Measurements from ENCODE around the gene TAF5L. TPM values are rescaled to one million over a fixed set of nuclear protein-coding genes. Genes with fewer than 3 reads are reported as not detected.

Gene TAF5L
- total and polyA plus RNA-seq, 2 of the 13 experiments (the other 11 are each of a cell fraction or from before 2014, with no cell fraction given), result 10.8 to 18.2 TPM

- TF ChIP-seq ZNF749 (CRISPR knock-in tag; IDR thresholded peaks at IDR 0.05; ENCODE audit: borderline replicate concordance), result no peak; the same call in 1 of the 2 replicates
- TF ChIP-seq CREB1 (IDR thresholded peaks at IDR 0.05), result peak; percentile 40; the same call in 1 of the 2 replicates
- no peak for TF ChIP-seq CREB1 (CRISPR knock-in tag; IDR thresholded peaks at IDR 0.05)
- no peak for TF ChIP-seq PAWR (CRISPR knock-in tag; IDR thresholded peaks at IDR 0.05; ENCODE audit: borderline replicate concordance)
- TF ChIP-seq KDM5A (IDR thresholded peaks at IDR 0.05; ENCODE audit: borderline replicate concordance, low read length), result peak; percentile 65; the same call in 1 of the 2 replicates
- TF ChIP-seq ZNF678 (CRISPR knock-in tag; IDR thresholded peaks at IDR 0.05), result no peak
- peak; percentile 48; the same call in 1 of the 2 replicates for TF ChIP-seq ZNF740 (CRISPR knock-in tag; IDR thresholded peaks at IDR 0.05)
- TF ChIP-seq DDIT3 (CRISPR knock-in tag; IDR thresholded peaks at IDR 0.05), result no peak
- no peak for TF ChIP-seq HNRNPUL1 (IDR thresholded peaks at IDR 0.05; ENCODE audit: low read depth, low read length)
- TF ChIP-seq ZNF230 (CRISPR knock-in tag; IDR thresholded peaks at IDR 0.05), result no peak
- peak; percentile 61 for TF ChIP-seq ZNF547 (CRISPR knock-in tag; IDR thresholded peaks at IDR 0.05)
- no peak for TF ChIP-seq BRCA1 (CRISPR knock-in tag; IDR thresholded peaks at IDR 0.05)
- peak; percentile 13; the same call in 1 of the 2 replicates for TF ChIP-seq SIX4 (CRISPR knock-in tag; IDR thresholded peaks at IDR 0.05)
- no peak; the same call in 1 of the 2 replicates for TF ChIP-seq DRAP1 (CRISPR knock-in tag; IDR thresholded peaks at IDR 0.05)
- no peak for TF ChIP-seq SMC3 (IDR thresholded peaks at IDR 0.05; ENCODE audit: low read length)
- peak; percentile 67 for TF ChIP-seq PATZ1 (CRISPR knock-in tag; IDR thresholded peaks at IDR 0.05)
- peak; percentile 66; the same call in 1 of the 2 replicates for TF ChIP-seq ZGPAT (CRISPR knock-in tag; IDR thresholded peaks at IDR 0.05)
- TF ChIP-seq ZNF891 (CRISPR knock-in tag; IDR thresholded peaks at IDR 0.05), result peak; percentile 70
- no peak for TF ChIP-seq ZNF264 (CRISPR knock-in tag; IDR thresholded peaks at IDR 0.05)
- TF ChIP-seq ZNF510 (CRISPR knock-in tag; IDR thresholded peaks at IDR 0.05; ENCODE audit: low read depth), result peak; percentile 26; the same call in 1 of the 2 replicates
Measured at GRCh38 chr1:229625915-229626831, at the start of gene TAF5L, which contains the start of gene URB2 (continued).
